Measurements from ENCODE around the gene ATXN7L3.

GRCh38 chr17:44220213-44221083 is 20.8 kb upstream of the ATXN7L3 start:
- no peak for TF ChIP-seq CTCF (IDR thresholded peaks at IDR 0.05)
- TF ChIP-seq POLR2A (IDR thresholded peaks at IDR 0.05) = no peak
